ENCODE measurements around the gene OTULIN. TPM values are rescaled to one million over a fixed set of nuclear protein-coding genes. Genes with fewer than 3 reads are reported as not detected.

The OTULIN gene
- total RNA-seq, 1 donor from 2014 or later: 57.4 TPM

GRCh38 chr5:14659821-14660607 lies 4.5 kb upstream of the OTULIN start:
- H3K9me3 Mint-ChIP-seq: peaks cover 3% of the 10 kb centered on the region
- no peak overlapping the region for H3K4me3 Mint-ChIP-seq
- DNase-seq (ENCODE audit: low spot score): no peak
- H3K27me3 Mint-ChIP-seq (ENCODE audit: insufficient read depth): no peaks in the 10 kb centered on the region
- peaks cover 61% of the 10 kb centered on the region for H3K4me1 Mint-ChIP-seq (ENCODE audit: low read depth)
- H3K36me3 Mint-ChIP-seq (ENCODE audit: low read depth): peaks cover 9% of the 10 kb centered on the region
- no peak overlapping the region for H3K27ac Mint-ChIP-seq
- intact Hi-C loops (cut with micrococcal nuclease): loop anchor here (5.0 kb wide), 1 partner anchor 267 kb away; no protein-coding TSS in a partner anchor

- peaks cover 60% of the 10 kb centered on the region for H3K4me1 Mint-ChIP-seq (ENCODE audit: low read depth)
- no peak for DNase-seq (ENCODE audit: low spot score)
- H3K4me3 Mint-ChIP-seq: no peak overlapping the region
- no peak overlapping the region for H3K27ac Mint-ChIP-seq
- peaks cover 9% of the 10 kb centered on the region for H3K36me3 Mint-ChIP-seq (ENCODE audit: low read depth)
- H3K27me3 Mint-ChIP-seq (ENCODE audit: insufficient read depth): no peaks in the 10 kb centered on the region
- intact Hi-C loops (cut with micrococcal nuclease): loop anchor here (5.0 kb wide), 1 partner anchor 266 kb away; no protein-coding TSS in a partner anchor
- peaks cover 3% of the 10 kb centered on the region for H3K9me3 Mint-ChIP-seq
Measured at GRCh38 chr5:14660833-14661232, 3.7 kb upstream of the OTULIN start.

GRCh38 chr5:14662721-14663260 lies 1.7 kb upstream of the OTULIN start:
- peak overlapping the region; percentile 89 for H3K4me3 Mint-ChIP-seq
- intact Hi-C loops (cut with micrococcal nuclease): loop anchor here (1.0 to 5.0 kb wide), 2 partner anchors 9 to 265 kb away; no protein-coding TSS in a partner anchor
- peaks cover 63% of the 10 kb centered on the region for H3K4me1 Mint-ChIP-seq (ENCODE audit: low read depth)
- no peaks in the 10 kb centered on the region for H3K27me3 Mint-ChIP-seq (ENCODE audit: insufficient read depth)
- peaks cover 3% of the 10 kb centered on the region for H3K9me3 Mint-ChIP-seq
- no peak overlapping the region for H3K27ac Mint-ChIP-seq
- H3K36me3 Mint-ChIP-seq (ENCODE audit: low read depth): peaks cover 22% of the 10 kb centered on the region
- DNase-seq (ENCODE audit: low spot score): no peak

GRCh38 chr5:14663734-14664269 lies 716 bp upstream of the OTULIN start:
- peaks cover 3% of the 10 kb centered on the region for H3K9me3 Mint-ChIP-seq
- H3K4me1 Mint-ChIP-seq (ENCODE audit: low read depth): peaks cover 72% of the 10 kb centered on the region
- H3K4me3 Mint-ChIP-seq: peak overlapping the region; percentile 89
- peak overlapping the region; percentile 98 for H3K27ac Mint-ChIP-seq
- intact Hi-C loops (cut with micrococcal nuclease): loop anchor here (1.0 to 5.0 kb wide), 10 partner anchors 7 to 521 kb away; partner anchors contain the start of genes ANKH and TRIO
- no peak for DNase-seq (ENCODE audit: low spot score)
- H3K36me3 Mint-ChIP-seq (ENCODE audit: low read depth): peaks cover 29% of the 10 kb centered on the region
- no peaks in the 10 kb centered on the region for H3K27me3 Mint-ChIP-seq (ENCODE audit: insufficient read depth)

GRCh38 chr5:14665101-14665822 lies 744 bp downstream of the OTULIN start:
- H3K4me1 Mint-ChIP-seq (ENCODE audit: low read depth): peaks cover 72% of the 10 kb centered on the region
- H3K27me3 Mint-ChIP-seq (ENCODE audit: insufficient read depth): no peaks in the 10 kb centered on the region
- no peak for DNase-seq (ENCODE audit: low spot score)
- peak overlapping the region; percentile 98 for H3K4me3 Mint-ChIP-seq
- intact Hi-C loops (cut with micrococcal nuclease): loop anchor here (2.0 to 5.0 kb wide), 4 partner anchors 70 to 1802 kb away; partner anchors contain the start of genes ANKH, TRIO and ZNF622
- H3K36me3 Mint-ChIP-seq (ENCODE audit: low read depth): peaks cover 29% of the 10 kb centered on the region
- H3K27ac Mint-ChIP-seq: peak overlapping the region; percentile 93
- no peaks in the 10 kb centered on the region for H3K9me3 Mint-ChIP-seq

GRCh38 chr5:14665949-14666348 lies 1.4 kb downstream of the OTULIN start:
- Mint-ChIP-seq H3K27ac (peak overlapping the region; percentile 87), H3K27me3 (ENCODE audit: insufficient read depth) (no peaks in the 10 kb centered on the region), H3K4me1 (ENCODE audit: low read depth) (peaks cover 75% of the 10 kb centered on the region), H3K9me3 (no peaks in the 10 kb centered on the region), H3K4me3 (peak overlapping the region; percentile 98), H3K36me3 (ENCODE audit: low read depth) (peaks cover 26% of the 10 kb centered on the region)
- intact Hi-C loops (cut with micrococcal nuclease): loop anchor here (2.0 to 5.0 kb wide), 4 partner anchors 71 to 1801 kb away; partner anchors contain the start of genes ANKH, TRIO and ZNF622
- DNase-seq (ENCODE audit: low spot score): no peak

GRCh38 chr5:14666357-14666756 lies 1.8 kb downstream of the OTULIN start:
- Mint-ChIP-seq H3K9me3 (no peaks in the 10 kb centered on the region), H3K36me3 (ENCODE audit: low read depth) (peaks cover 27% of the 10 kb centered on the region), H3K4me3 (peak overlapping the region; percentile 98), H3K4me1 (ENCODE audit: low read depth) (peaks cover 75% of the 10 kb centered on the region), H3K27me3 (ENCODE audit: insufficient read depth) (no peaks in the 10 kb centered on the region), H3K27ac (peak overlapping the region; percentile 87)
- DNase-seq (ENCODE audit: low spot score): no peak
- intact Hi-C loops (cut with micrococcal nuclease): loop anchor here (5.0 kb wide), 1 partner anchor 1801 kb away; the partner anchor contains the start of gene ZNF622

- Mint-ChIP-seq H3K4me3 (peak overlapping the region; percentile 98), H3K9me3 (no peaks in the 10 kb centered on the region), H3K27me3 (ENCODE audit: insufficient read depth) (no peaks in the 10 kb centered on the region), H3K27ac (peak overlapping the region; percentile 74), H3K36me3 (ENCODE audit: low read depth) (peaks cover 27% of the 10 kb centered on the region), H3K4me1 (ENCODE audit: low read depth) (peaks cover 77% of the 10 kb centered on the region)
- no peak for DNase-seq (ENCODE audit: low spot score)
- intact Hi-C loops (cut with micrococcal nuclease): loop anchor here (5.0 kb wide), 1 partner anchor 1800 kb away; the partner anchor contains the start of gene ZNF622
Measured at GRCh38 chr5:14667290-14667689, 2.8 kb downstream of the OTULIN start.

GRCh38 chr5:14667770-14668169 lies 3.3 kb downstream of the OTULIN start:
- Mint-ChIP-seq H3K4me3 (peak overlapping the region; percentile 65), H3K9me3 (no peaks in the 10 kb centered on the region), H3K27me3 (ENCODE audit: insufficient read depth) (no peaks in the 10 kb centered on the region), H3K27ac (peak overlapping the region; percentile 74), H3K36me3 (ENCODE audit: low read depth) (peaks cover 27% of the 10 kb centered on the region), H3K4me1 (ENCODE audit: low read depth) (peaks cover 78% of the 10 kb centered on the region)
- DNase-seq (ENCODE audit: low spot score): no peak
- intact Hi-C loops (cut with micrococcal nuclease): loop anchor here (5.0 kb wide), 1 partner anchor 1800 kb away; the partner anchor contains the start of gene ZNF622

- intact Hi-C loops (cut with micrococcal nuclease): loop anchor here (5.0 kb wide), 1 partner anchor 1799 kb away; the partner anchor contains the start of gene ZNF622
- Mint-ChIP-seq H3K27me3 (ENCODE audit: insufficient read depth) (no peaks in the 10 kb centered on the region), H3K27ac (peak overlapping the region; percentile 74), H3K4me3 (peak overlapping the region; percentile 65), H3K4me1 (ENCODE audit: low read depth) (peaks cover 78% of the 10 kb centered on the region), H3K36me3 (ENCODE audit: low read depth) (peaks cover 27% of the 10 kb centered on the region), H3K9me3 (no peaks in the 10 kb centered on the region)
- DNase-seq (ENCODE audit: low spot score): no peak
Measured at GRCh38 chr5:14668181-14668591, 3.7 kb downstream of the OTULIN start.

- Mint-ChIP-seq H3K27ac (no peak overlapping the region), H3K9me3 (no peaks in the 10 kb centered on the region), H3K4me1 (ENCODE audit: low read depth) (peaks cover 82% of the 10 kb centered on the region), H3K4me3 (no peak overlapping the region), H3K27me3 (ENCODE audit: insufficient read depth) (no peaks in the 10 kb centered on the region), H3K36me3 (ENCODE audit: low read depth) (peaks cover 33% of the 10 kb centered on the region)
- intact Hi-C loops (cut with micrococcal nuclease): loop anchor here (5.0 kb wide), 1 partner anchor 1798 kb away; the partner anchor contains the start of gene ZNF622
- no peak for DNase-seq (ENCODE audit: low spot score)
Measured at GRCh38 chr5:14669415-14669814, 4.9 kb downstream of the OTULIN start.

- no peaks in the 10 kb centered on the region for H3K27me3 Mint-ChIP-seq (ENCODE audit: insufficient read depth)
- H3K9me3 Mint-ChIP-seq: no peaks in the 10 kb centered on the region
- no peak for DNase-seq (ENCODE audit: low spot score)
- intact Hi-C loops (cut with micrococcal nuclease): loop anchor here (2.0 to 5.0 kb wide), 2 partner anchors 139 to 1797 kb away; partner anchors contain the start of gene ZNF622
- H3K4me3 Mint-ChIP-seq: peak overlapping the region; percentile 23
- H3K36me3 Mint-ChIP-seq (ENCODE audit: low read depth): peaks cover 35% of the 10 kb centered on the region
- peaks cover 85% of the 10 kb centered on the region for H3K4me1 Mint-ChIP-seq (ENCODE audit: low read depth)
- H3K27ac Mint-ChIP-seq: peak overlapping the region; percentile 67
Measured at GRCh38 chr5:14669975-14670374, 5.5 kb downstream of the OTULIN start.

All from activated T-helper 1 cell treated with anti-CD3 and anti-CD28 coated beads, Interleukin-12 subunit alpha, Interleukin-12 subunit beta, Interleukin-2, Interleukin-4 antibody, amounts not matched to agents 30 ng/mL and 10 ng/mL and 1 ng/mL, durations not matched to agents 14 hours and 24 hours and 36 hours (primary cell).